ENCODE data around the gene CD93. TPM values are rescaled to one million over a fixed set of nuclear protein-coding genes. Genes with fewer than 3 reads are reported as not detected.
A peak's percentile ranks its signal among the peaks of the same experiment; 100 is the strongest.

CD93 gene
- total and polyA plus RNA-seq, 8 donors, result 2.9 to 63.5 (median 6.7) TPM

GRCh38 chr20:23122321-23122720 is 36.2 kb upstream of the CD93 start:
- DNase-seq, result no peak
- Histone ChIP-seq H3K4me1 (peaks cover 0 to 18% (median 8%) of the 10 kb centered on the region in 4 donors), H3K36me3 (no peaks in the 10 kb centered on the region), H3K27me3 (no peaks in the 10 kb centered on the region), H3K4me3 (no peak overlapping the region), H3K27ac (no peak overlapping the region), H3K9me3 (no peaks in the 10 kb centered on the region)
- TF ChIP-seq CTCF (IDR thresholded peaks at IDR 0.05) (no peak), POLR2A (IDR thresholded peaks at IDR 0.05) (no peak), EP300 (IDR thresholded peaks at IDR 0.05) (no peak), POLR2AphosphoS5 (IDR thresholded peaks at IDR 0.05) (no peak)
- intact Hi-C loops (cut with DNase I; ENCODE audit: low total_unique reads), result no loop called here
- 70 to 95% (median 75%) methylated on average over 4 to 7 of the region's 9 CpGs for WGBS, 5 donors

GRCh38 chr20:23121751-23122320 is 35.7 kb upstream of the CD93 start:
- H3K4me1 ChIP-seq, result peaks cover 0 to 18% (median 8%) of the 10 kb centered on the region in 4 donors
- no peaks in the 10 kb centered on the region for H3K27me3 ChIP-seq
- no peak for TF ChIP-seq EP300 (IDR thresholded peaks at IDR 0.05)
- no peak for TF ChIP-seq CTCF (IDR thresholded peaks at IDR 0.05)
- WGBS, 5 donors, result 75 to 86% (median 86%) methylated on average over 6 to 9 of the region's 9 CpGs
- intact Hi-C loops (cut with DNase I; ENCODE audit: low total_unique reads), result no loop called here
- DNase-seq, result no peak
- no peaks in the 10 kb centered on the region for H3K36me3 ChIP-seq
- H3K4me3 ChIP-seq, result no peak overlapping the region
- no peak overlapping the region for H3K27ac ChIP-seq
- no peaks in the 10 kb centered on the region for H3K9me3 ChIP-seq

GRCh38 chr20:23120936-23121750 is 35.0 kb upstream of the CD93 start:
- intact Hi-C loops (cut with DNase I; ENCODE audit: low total_unique reads), result no loop called here
- Histone ChIP-seq H3K27ac (peak overlapping the region in 1 of 5 donors; percentile 34), H3K36me3 (no peaks in the 10 kb centered on the region), H3K4me1 (peaks cover 0 to 25% (median 8%) of the 10 kb centered on the region in 4 donors), H3K4me3 (no peak overlapping the region), H3K27me3 (no peaks in the 10 kb centered on the region), H3K9me3 (no peaks in the 10 kb centered on the region)
- no peak for DNase-seq
- 66 to 82% (median 70%) methylated on average over 11 to 15 of the region's 15 CpGs for WGBS, 5 donors
- no peak for TF ChIP-seq POLR2A (IDR thresholded peaks at IDR 0.05)

GRCh38 chr20:23120261-23120660 is 34.1 kb upstream of the CD93 start:
- no peaks in the 10 kb centered on the region for H3K9me3 ChIP-seq
- peak overlapping the region in 2 of 5 donors; percentile 7 to 34 for H3K27ac ChIP-seq
- peaks cover 0 to 20% (median 6%) of the 10 kb centered on the region in 4 donors for H3K4me1 ChIP-seq
- H3K36me3 ChIP-seq, result no peaks in the 10 kb centered on the region
- no peak overlapping the region for H3K4me3 ChIP-seq
- no peak for TF ChIP-seq POLR2A (IDR thresholded peaks at IDR 0.05)
- DNase-seq, result no peak
- intact Hi-C loops (cut with DNase I; ENCODE audit: low total_unique reads), result no loop called here
- H3K27me3 ChIP-seq, result no peaks in the 10 kb centered on the region
- 76 to 95% (median 90%) methylated on average over 6 to 7 of the region's 7 CpGs for WGBS, 5 donors

- no peak overlapping the region for H3K4me3 ChIP-seq
- no peak for TF ChIP-seq CTCF (IDR thresholded peaks at IDR 0.05)
- TF ChIP-seq POLR2A (IDR thresholded peaks at IDR 0.05), result no peak
- no peak for TF ChIP-seq POLR2AphosphoS5 (IDR thresholded peaks at IDR 0.05)
- TF ChIP-seq EP300 (IDR thresholded peaks at IDR 0.05), result no peak
- no peaks in the 10 kb centered on the region for H3K36me3 ChIP-seq
- no peak for DNase-seq
- H3K27ac ChIP-seq, result peak overlapping the region in 2 of 5 donors; percentile 5 to 34
- H3K4me1 ChIP-seq, result peaks cover 0 to 15% (median under 1%) of the 10 kb centered on the region in 4 donors
- H3K27me3 ChIP-seq, result no peaks in the 10 kb centered on the region
- no peaks in the 10 kb centered on the region for H3K9me3 ChIP-seq
- intact Hi-C loops (cut with DNase I; ENCODE audit: low total_unique reads), result no loop called here
- WGBS, 5 donors, result 78 to 88% (median 81%) methylated on average over 11 to 15 of the region's 15 CpGs
These were observed 33.5 kb upstream of the CD93 start for GRCh38 chr20:23119456-23120216.
